Right ventricle myocardium superior (tissue), 1 donor: ENCODE results near the gene KIAA1671. TPM values are rescaled to one million over a fixed set of nuclear protein-coding genes. Genes with fewer than 3 reads are reported as not detected.
"Not testable (repeated sequence)": the region's sequence is repeated elsewhere in the genome, so short reads cannot be mapped to it uniquely, and the experiment has no call there.

Source experiments
- ATAC-seq: fragments of 200-7000 bp; cut with Tn5 transposase; one replicate; pipeline ENCODE4 v1.9.1; 2020; ENCODE audit warnings: mild to moderate bottlenecking; ENCODE audit not compliant: poor library complexity
- DNase-seq: peaks from one replicate; pipeline ENCODE4 v3.0.0-alpha.2; 2020
- intact Hi-C: fragments of 100-400 bp; cut with DNase I; formaldehyde crosslinking; loops from one replicate; pipeline ENCODE4 v1.11.2; 2022
- total RNA-seq: library from RNA; stranded (reverse); fragmentation: NEBNext Ultra II Directional; extraction: Animal tissue kit (Norgen Biotek cat#: 25700); gene quantifications from one replicate; pipeline ENCODE4 v1.2.1, GENCODE V29; 2021
- donor health status: DM: no; HTN: yes; CAD: no; lungs with severe emphysema.

Gene KIAA1671
- total RNA-seq, 1 donor from 2014 or later: 12.6 TPM

DNA sequence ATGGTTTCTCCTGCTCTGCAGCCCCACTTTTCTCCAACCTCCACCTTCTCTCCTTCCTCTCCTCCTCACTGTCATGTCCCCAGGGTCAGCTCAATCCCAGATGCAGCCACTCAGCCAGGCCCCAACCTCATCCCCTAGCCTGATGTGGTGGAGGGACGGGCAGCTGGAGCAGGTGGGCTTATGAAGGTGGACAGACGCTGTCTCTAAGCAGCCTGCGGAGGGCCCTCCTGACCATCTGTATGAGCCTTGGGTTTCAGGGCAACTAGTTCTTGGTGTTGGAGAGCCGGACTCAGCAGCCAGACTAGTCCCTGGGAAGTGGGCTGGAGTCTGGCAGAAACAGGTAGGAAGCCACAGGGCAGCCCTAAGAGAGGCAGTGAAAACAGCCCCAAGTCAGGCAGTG lies 285.0 kb downstream of the KIAA1671 start:
- ATAC-seq: no peak

GRCh38 chr22:25238058-25238457 lies 285.5 kb downstream of the KIAA1671 start:
- DNase-seq, ATAC-seq, intact Hi-C loops: not testable (repeated sequence)

More for the DNA sequence above, 285.0 kb downstream of the KIAA1671 start:
- DNase-seq: no peak
- intact Hi-C loops: no loop called here

Other genes with a start within 250 kb of the KIAA1671 start
- not detected for gene PIWIL3, start 178.0 kb upstream of the KIAA1671 start, total RNA-seq
- 9.2 TPM for gene SGSM1, start 146.5 kb upstream of the KIAA1671 start, total RNA-seq
- gene LHFPL7, start 6.0 kb upstream of the KIAA1671 start, total RNA-seq: not detected
- gene CRYBB3, start 247.1 kb downstream of the KIAA1671 start, total RNA-seq: not detected